Prostate gland (tissue), 2 donors: ENCODE data around the gene CBX6.

Source experiments
- CTCF ChIP-seq, 4 experiments: fragments of 200-600 bp in 2 of 4; fragments of 450-650 bp in 2 of 4; sonication (generic) in 2 of 4; IDR thresholded peaks; 1 replicate in 3 of 4; 2 replicates in 1 of 4; pipeline ENCODE4 v1.5.1; 2016 to 2019; ENCODE audit warnings: antibody characterized with exemption in 4 of 4, mild to moderate bottlenecking in 2 of 4, moderate library complexity in 2 of 4
- POLR2AphosphoS5 ChIP-seq: sonication (generic); formaldehyde crosslinking; IDR thresholded peaks from one replicate; pipeline ENCODE4 v1.6.1; 2017; ENCODE audit warnings: antibody characterized with exemption

DNA sequence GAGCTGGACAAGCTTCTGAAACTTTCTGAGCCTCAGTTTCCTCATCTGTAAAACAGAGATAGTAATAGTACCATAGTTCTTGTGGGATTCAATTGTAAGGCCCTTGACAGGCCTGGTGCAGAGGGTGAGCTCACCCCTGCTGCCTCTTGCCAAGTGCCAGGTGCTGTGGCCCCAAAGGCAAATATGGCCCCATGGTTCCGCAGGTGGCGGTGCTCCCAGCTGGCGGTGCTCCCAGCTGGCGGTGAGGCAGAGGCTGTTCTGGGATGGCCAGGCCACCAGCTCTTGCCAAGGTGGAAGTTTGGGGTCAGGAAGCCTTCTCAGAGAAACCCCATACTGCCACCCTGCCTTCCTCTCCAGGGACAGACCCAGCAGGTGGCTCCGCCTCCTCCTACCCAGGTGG lies 37.0 kb downstream of the CBX6 start:
- no peak for TF ChIP-seq POLR2AphosphoS5
- TF ChIP-seq CTCF (IDR thresholded peaks at IDR 0.05): no peak
